SK-N-SH (cell line): ENCODE data around the gene FCHSD2. TPM values are rescaled to one million over a fixed set of nuclear protein-coding genes. Genes with fewer than 3 reads are reported as not detected.
"Not testable (repeated sequence)": the region's sequence is repeated elsewhere in the genome, so short reads cannot be mapped to it uniquely, and the experiment has no call there.

Experiments
- CTCF ChIA-PET: fragments of 300-600, 350-600 bp; formaldehyde crosslinking; extraction: SDS; loops from one replicate; lab custom pipeline; 2021; lab: Yijun Ruan, JAX
- POLR2A ChIA-PET: fragments of 350-600 bp; sonication (Branson Sonifier 250); formaldehyde crosslinking; extraction: SDS; loops from one replicate; lab custom pipeline; 2020; ENCODE audit warnings: antibody characterized with exemption, inconsistent platforms; lab: Yijun Ruan, JAX
- DNase-seq: peaks from one replicate; pipeline ENCODE4 v3.0.0; 2012
- H2AFZ ChIP-seq: fragments of 200-600 bp; sonication (generic); 2 replicates; pipeline ENCODE4 v1.8.1; 2016; ENCODE audit warnings: antibody characterized with exemption, mild to moderate bottlenecking, low read depth
- H3F3A ChIP-seq: fragments of 200-600 bp; sonication (generic); replicated peaks from 2 replicates; pipeline ENCODE3; 2016; ENCODE audit warnings: antibody characterized with exemption, mild to moderate bottlenecking; ENCODE audit not compliant: insufficient read depth
- H3K27ac ChIP-seq, 2 experiments: fragments of 200-500 bp in 1 of 2; fragments of 200-600 bp in 1 of 2; sonication (Bioruptor generic) in 1 of 2; sonication (generic), shearing (Covaris generic) in 1 of 2; 2 replicates each; pipeline versions ENCODE4 v1.5.1 to v1.6.1; 2014 to 2016; ENCODE audit warnings: low read depth in 2 of 2, inconsistent platforms in 1 of 2, low read length in 1 of 2, mild to moderate bottlenecking in 1 of 2, mixed read lengths in 1 of 2
- H3K27me3 ChIP-seq: fragments of 200-600 bp; sonication (generic), shearing (Covaris generic); 2 replicates; pipeline ENCODE4 v1.6.1; 2016; ENCODE audit warnings: mixed run types; ENCODE audit not compliant: insufficient read depth
- H3K36me3 ChIP-seq, 2 experiments: fragments of 200-500 bp in 1 of 2; fragments of 200-600 bp in 1 of 2; sonication (Bioruptor generic) in 1 of 2; sonication (generic) in 1 of 2; replicated peaks in 1 of 2; 2 replicates each; pipeline versions ENCODE3 to v1.5.1; 2014 to 2016; ENCODE audit warnings: low read length in 1 of 2, mild to moderate bottlenecking in 1 of 2; ENCODE audit not compliant: insufficient read depth in 2 of 2, control insufficient read depth in 1 of 2
- H3K4me1 ChIP-seq, 2 experiments: fragments of 200-500 bp in 1 of 2; fragments of 200-600 bp in 1 of 2; sonication (Bioruptor generic) in 1 of 2; sonication (generic), shearing (Covaris generic) in 1 of 2; 2 replicates each; pipeline versions ENCODE4 v1.5.1 to v1.6.1; 2014 to 2016; ENCODE audit warnings: low read depth in 1 of 2, low read length in 1 of 2, mixed run types in 1 of 2; ENCODE audit not compliant: insufficient read depth in 2 of 2, control insufficient read depth in 1 of 2
- H3K4me2 ChIP-seq: fragments of 200-600 bp; sonication (generic), shearing (Covaris generic); 2 replicates; pipeline ENCODE4 v1.6.1; 2017; ENCODE audit warnings: mixed run types
- H3K4me3 ChIP-seq, 2 experiments: fragments of 200-500 bp in 1 of 2; fragments of 200-600 bp in 1 of 2; sonication (Bioruptor generic) in 1 of 2; sonication (generic), shearing (Covaris generic) in 1 of 2; 2 replicates each; pipeline versions ENCODE4 v1.5.1 to v1.8.1; 2014 to 2016; ENCODE audit warnings: low read depth in 2 of 2, inconsistent platforms in 1 of 2, low read length in 1 of 2, mild to moderate bottlenecking in 1 of 2, mixed read lengths in 1 of 2, moderate library complexity in 1 of 2
- H3K79me2 ChIP-seq: fragments of 200-600 bp; sonication (generic); 2 replicates; pipeline ENCODE4 v1.8.1; 2017; ENCODE audit warnings: mild to moderate bottlenecking; ENCODE audit not compliant: insufficient read depth
- H3K9ac ChIP-seq: fragments of 200-600 bp; sonication (generic); 2 replicates; pipeline ENCODE4 v1.6.1; 2017; ENCODE audit warnings: mixed run types
- H3K9me2 ChIP-seq: fragments of 200-600 bp; sonication (generic); 2 replicates; pipeline ENCODE4 v1.6.1; 2017; ENCODE audit warnings: mixed run types
- H3K9me3 ChIP-seq: fragments of 200-600 bp; sonication (generic); 2 replicates; pipeline ENCODE4 v1.6.1; 2017; ENCODE audit warnings: mixed run types, mild to moderate bottlenecking, moderate library complexity
- H4K20me1 ChIP-seq: fragments of 200-600 bp; sonication (generic); 2 replicates; pipeline ENCODE4 v1.6.1; 2017; ENCODE audit warnings: mild to moderate bottlenecking, mixed run types; ENCODE audit not compliant: insufficient read depth
- CHD2 ChIP-seq: fragments of 150-350 bp; IDR thresholded peaks from 2 replicates; pipeline ENCODE4 v1.6.1; 2018; ENCODE audit warnings: low read length; ENCODE audit not compliant: partially characterized antibody
- CTCF ChIP-seq: fragments of 200-600 bp; sonication (generic); IDR thresholded peaks from 2 replicates; pipeline ENCODE4 v1.6.1; 2017; ENCODE audit warnings: antibody characterized with exemption, mild to moderate bottlenecking, moderate library complexity
- ELF1 ChIP-seq: IDR thresholded peaks from 2 replicates; pipeline ENCODE4 v1.4.0; 2012
- FOXJ3 ChIP-seq: sonication (generic); formaldehyde crosslinking; IDR thresholded peaks from 2 replicates; pipeline ENCODE4 v1.5.1; 2020; ENCODE audit warnings: mild to moderate bottlenecking, missing genetic modification reagents
- GABPA ChIP-seq: IDR thresholded peaks from 2 replicates; pipeline ENCODE4 v1.4.0; 2012; ENCODE audit warnings: low read depth, mild to moderate bottlenecking
- IRF3 ChIP-seq: fragments of 150-350 bp; IDR thresholded peaks from 2 replicates; pipeline ENCODE4 v1.6.1; 2016; ENCODE audit warnings: mild to moderate bottlenecking, low read depth, low read length
- JUND ChIP-seq: IDR thresholded peaks from 2 replicates; pipeline ENCODE4 v1.4.0; 2012
- MEF2A ChIP-seq: IDR thresholded peaks from 2 replicates; pipeline ENCODE4 v1.4.0; 2012; ENCODE audit warnings: low read depth, borderline replicate concordance
- NRF1 ChIP-seq: IDR thresholded peaks from 2 replicates; pipeline ENCODE4 v1.6.1; 2012; ENCODE audit warnings: low read depth, mild to moderate bottlenecking, low read length
- RAD21 ChIP-seq: IDR thresholded peaks from 2 replicates; pipeline ENCODE4 v1.6.1; 2012; ENCODE audit warnings: mild to moderate bottlenecking, low read length
- RCOR1 ChIP-seq: fragments of 150-350 bp; IDR thresholded peaks from 2 replicates; pipeline ENCODE4 v1.6.1; 2017; ENCODE audit warnings: antibody characterized with exemption, low read length
- REST ChIP-seq: IDR thresholded peaks from 2 replicates; pipeline ENCODE4 v1.6.1; 2012; ENCODE audit warnings: mild to moderate bottlenecking, low read depth, low read length, moderate library complexity
- RXRA ChIP-seq: IDR thresholded peaks from 2 replicates; pipeline ENCODE4 v1.4.0; 2012; ENCODE audit warnings: low read depth, mild to moderate bottlenecking, borderline replicate concordance
- SMC3 ChIP-seq: IDR thresholded peaks from 2 replicates; pipeline ENCODE4 v1.6.1; 2012; ENCODE audit warnings: low read depth, low read length, improper control_type of control experiment
- TAF1 ChIP-seq: IDR thresholded peaks from 2 replicates; pipeline ENCODE4 v1.6.1; 2012; ENCODE audit warnings: low read depth, mild to moderate bottlenecking, low read length, moderate library complexity, borderline replicate concordance
- ZBTB33 ChIP-seq: IDR thresholded peaks from 2 replicates; pipeline ENCODE4 v1.4.0; 2012; ENCODE audit warnings: low read depth, borderline replicate concordance
- WGBS: methylation state at CpG from one replicate; pipeline ENCODE4 v1.1.6; 2017; ENCODE audit warnings: low lambda C conversion rate; 5-methylcytosine and 5-hydroxymethylcytosine counted together
- polyA plus RNA-seq, 3 experiments: library from polyadenylated mRNA; depleted of rRNA; stranded (reverse); fragments of >200 nt; gene quantifications; 2 replicates each; pipeline ENCODE4 v1.2.3, GENCODE V29; 2012

The FCHSD2 gene
- polyA plus RNA-seq, 1 of the 3 experiments (the other 2 are of a cell fraction), result 10.4 TPM

- TF ChIP-seq CTCF (no peak), RCOR1 (no peak), ZBTB33 (no peak), TAF1 (no peak), RXRA (no peak), MEF2A (no peak), GABPA (no peak), JUND (no peak), ELF1 (no peak)
Measured at GRCh38 chr11:73135346-73136284, 6.5 kb downstream of the FCHSD2 start (continued).

- H3K9ac ChIP-seq, H3K27me3 ChIP-seq, H2AFZ ChIP-seq, H3K9me2 ChIP-seq, H3F3A ChIP-seq, H3K4me2 ChIP-seq, DNase-seq, H3K4me1 ChIP-seq, H4K20me1 ChIP-seq, H3K4me3 ChIP-seq, POLR2A ChIA-PET, H3K9me3 ChIP-seq, H3K27ac ChIP-seq: not testable (repeated sequence)
- CTCF ChIA-PET, result interaction anchor here (0.8 to 1.1 kb wide), 3 partner anchors 10 to 301 kb away, joined by 3 to 4 read pairs (median 3); no protein-coding TSS in a partner anchor
- WGBS, result 97% methylated on average over 2 of the region's 2 CpGs
- Histone ChIP-seq H3K36me3 (peaks cover 0 to 30% of the 10 kb centered on the region in 2 experiments), H3K79me2 (peaks cover 55% of the 10 kb centered on the region)
Measured at GRCh38 chr11:73132349-73132748, 9.8 kb downstream of the FCHSD2 start.

- no peaks in the 10 kb centered on the region; a peak in 3 of 4 replicates for H3K4me1 ChIP-seq
- no peak overlapping the region for H2AFZ ChIP-seq
- no peaks in the 10 kb centered on the region for H3K9me2 ChIP-seq
- no peak overlapping the region for H3K4me3 ChIP-seq
- CTCF ChIA-PET, result interaction anchor here (1.0 kb wide), 1 partner anchor 9 kb away, joined by 3 read pairs; no protein-coding TSS in a partner anchor
- H4K20me1 ChIP-seq, result no peaks in the 10 kb centered on the region
- peaks cover 0 to 26% of the 10 kb centered on the region in 2 experiments for H3K36me3 ChIP-seq
- no peaks in the 10 kb centered on the region for H3K27me3 ChIP-seq
- H3K9ac ChIP-seq, result no peak overlapping the region
- H3K27ac ChIP-seq, result no peak overlapping the region
- peaks cover 4% of the 10 kb centered on the region; the same call in 1 of the 2 replicates for H3K9me3 ChIP-seq
- 100% methylated on average over 1 of the region's 1 CpG for WGBS
- H3F3A ChIP-seq, result no peaks in the 10 kb centered on the region
- POLR2A ChIA-PET, result no interaction called here
- no peak overlapping the region for H3K4me2 ChIP-seq
- DNase-seq, result no peak
- H3K79me2 ChIP-seq, result peaks cover 51% of the 10 kb centered on the region
- TF ChIP-seq SMC3 (no peak), IRF3 (no peak), REST (no peak), NRF1 (no peak), RAD21 (no peak), CHD2 (no peak), RXRA (no peak), FOXJ3 (CRISPR knock-in tag) (no peak)
Measured at GRCh38 chr11:73130181-73130580, 11.9 kb downstream of the FCHSD2 start.
